Liver (tissue), 9 donors: ENCODE data around the gene SH3D21. TPM values are rescaled to one million over a fixed set of nuclear protein-coding genes. Genes with fewer than 3 reads are reported as not detected.
A peak's percentile ranks its signal among the peaks of the same experiment; 100 is the strongest.

ENCODE experiments used
- DNase-seq: peaks from one replicate; pipeline ENCODE4 v3.0.0-alpha.2; 2017; ENCODE audit warnings: low spot score
- H3K27ac ChIP-seq, 2 donors: one replicate each; pipeline ENCODE4 v1.7.0; 2013; ENCODE audit warnings: inconsistent platforms in 2 of 2, low read length in 2 of 2, control low read depth in 1 of 2, low read depth in 1 of 2, mild to moderate bottlenecking in 1 of 2
- H3K27me3 ChIP-seq, 4 donors: one replicate each; pipeline versions ENCODE4 v1.6.1 to v1.7.0; 2013; ENCODE audit warnings: low read length in 3 of 4, inconsistent platforms in 1 of 4, mild to moderate bottlenecking in 1 of 4, moderate library complexity in 1 of 4; ENCODE audit not compliant: control insufficient read depth in 4 of 4, insufficient read depth in 4 of 4
- H3K36me3 ChIP-seq, 4 donors: one replicate each; pipeline versions ENCODE4 v1.6.1 to v1.7.0; 2013; ENCODE audit warnings: low read length in 3 of 4, mild to moderate bottlenecking in 3 of 4, low read depth in 1 of 4, moderate library complexity in 1 of 4; ENCODE audit not compliant: control insufficient read depth in 4 of 4, insufficient read depth in 3 of 4
- H3K4me1 ChIP-seq, 4 donors: one replicate each; pipeline versions ENCODE4 v1.6.1 to v1.7.0; 2013; ENCODE audit warnings: low read length in 3 of 4, mild to moderate bottlenecking in 3 of 4, moderate library complexity in 1 of 4; ENCODE audit not compliant: control insufficient read depth in 4 of 4, insufficient read depth in 4 of 4
- H3K4me3 ChIP-seq, 3 donors: one replicate each; pipeline versions ENCODE4 v1.6.1 to v1.7.0; 2013; ENCODE audit warnings: low read length in 3 of 3, control low read depth in 1 of 3, low read depth in 1 of 3, mild to moderate bottlenecking in 1 of 3
- H3K9ac ChIP-seq, 2 donors: one replicate each; pipeline ENCODE4 v1.7.0; 2013; ENCODE audit warnings: low read length in 2 of 2, mild to moderate bottlenecking in 2 of 2, moderate library complexity in 2 of 2, control low read depth in 1 of 2, low read depth in 1 of 2
- H3K9me3 ChIP-seq, 4 donors: one replicate each; pipeline versions ENCODE4 v1.6.1 to v1.7.0; 2013; ENCODE audit warnings: low read length in 3 of 4; ENCODE audit not compliant: control insufficient read depth in 4 of 4
- EGR1 ChIP-seq, 2 donors: IDR thresholded peaks; 2 replicates each; pipeline ENCODE4 v1.6.1; 2016 to 2018; ENCODE audit warnings: antibody characterized with exemption in 2 of 2, low read depth in 2 of 2
- GABPA ChIP-seq, 2 donors: IDR thresholded peaks in 1 of 2; conservative IDR thresholded peaks in 1 of 2; 2 replicates each; pipeline ENCODE4 v1.6.1; 2016; ENCODE audit warnings: antibody characterized with exemption in 2 of 2, mild to moderate bottlenecking in 1 of 2, moderate library complexity in 1 of 2
- HNF4G ChIP-seq: IDR thresholded peaks from 2 replicates; pipeline ENCODE4 v1.6.1; 2016; ENCODE audit warnings: antibody characterized with exemption
- JUND ChIP-seq, 2 donors: IDR thresholded peaks; 2 replicates each; pipeline ENCODE4 v1.6.1; 2016; ENCODE audit warnings: antibody characterized with exemption in 2 of 2
- MAX ChIP-seq: IDR thresholded peaks from 2 replicates; pipeline ENCODE4 v1.6.1; 2016; ENCODE audit warnings: antibody characterized with exemption
- NR2F2 ChIP-seq: IDR thresholded peaks from 2 replicates; pipeline ENCODE4 v1.6.1; 2016; ENCODE audit warnings: antibody characterized with exemption
- REST ChIP-seq: IDR thresholded peaks from 2 replicates; pipeline ENCODE4 v1.6.1; 2016; ENCODE audit warnings: antibody characterized with exemption, mild to moderate bottlenecking
- RXRA ChIP-seq, 2 donors: IDR thresholded peaks; 2 replicates each; pipeline ENCODE4 v1.6.1; 2017 to 2018; ENCODE audit warnings: antibody characterized with exemption in 2 of 2, mild to moderate bottlenecking in 1 of 2
- SP1 ChIP-seq: IDR thresholded peaks from 2 replicates; pipeline ENCODE4 v1.6.1; 2018; ENCODE audit warnings: antibody characterized with exemption, mild to moderate bottlenecking
- TAF1 ChIP-seq: conservative IDR thresholded peaks from 2 replicates; pipeline ENCODE4 v1.6.1; 2016; ENCODE audit warnings: antibody characterized with exemption, mild to moderate bottlenecking
- ZBTB33 ChIP-seq: IDR thresholded peaks from 2 replicates; pipeline ENCODE4 v1.6.1; 2016; ENCODE audit warnings: antibody characterized with exemption
- WGBS: extraction: QIAGEN DNeasy Blood & Tissue Kit; methylation state at CpG from one replicate; pipeline ENCODE4 v1.1.7; 2013; 5-methylcytosine and 5-hydroxymethylcytosine counted together
- polyA plus RNA-seq, 2 donors: library from polyadenylated mRNA; stranded (reverse) in 1 of 2; unstranded in 1 of 2; fragments of 200-250 nt in 1 of 2; fragments of >200 nt in 1 of 2; fragmentation: Nextera tagmentation in 1 of 2; extraction: Ambion mirVana in 1 of 2; gene quantifications; one replicate each; pipeline versions ENCODE4 v1.2.1 to v1.2.3, GENCODE V29; 2013 to 2015
- total RNA-seq, 2 donors: library from RNA; depleted of rRNA; stranded (reverse); fragments of >200 nt; gene quantifications; one replicate each; pipeline ENCODE4 v1.2.3, GENCODE V29; 2014
- donor health status: healthy.
- donor health status: healthy.
- donor health status: healthy.
- donor health status: healthy.
- donor health status: healthy.

Gene SH3D21
- total and polyA plus RNA-seq, 4 donors = 0.29 to 1.0 (median 0.41) TPM

- Histone ChIP-seq H3K36me3 (no peaks in the 10 kb centered on the region), H3K4me1 (peaks cover 5 to 13% (median 7%) of the 10 kb centered on the region in 4 donors), H3K27me3 (no peaks in the 10 kb centered on the region), H3K9me3 (no peaks in the 10 kb centered on the region), H3K27ac (no peak overlapping the region), H3K4me3 (no peak overlapping the region), H3K9ac (no peak overlapping the region)
- WGBS = 92% methylated on average over 6 of the region's 6 CpGs
- TF ChIP-seq REST (no peak), SP1 (no peak), RXRA (IDR thresholded peaks at IDR 0.05) (no peak)
- DNase-seq = no peak
Measured at GRCh38 chr1:36328088-36328480, 21.9 kb downstream of the SH3D21 start.

GRCh38 chr1:36328713-36329112 is 22.5 kb downstream of the SH3D21 start:
- no peaks in the 10 kb centered on the region for H3K36me3 ChIP-seq
- no peaks in the 10 kb centered on the region for H3K27me3 ChIP-seq
- H3K4me3 ChIP-seq = no peak overlapping the region
- no peak for TF ChIP-seq TAF1
- TF ChIP-seq JUND (IDR thresholded peaks at IDR 0.05) = no peak
- no peak for TF ChIP-seq GABPA (IDR thresholded peaks at IDR 0.05 in 1 of 2, conservative IDR thresholded peaks at IDR 0.05 in 1 of 2)
- peak; percentile 30 for TF ChIP-seq NR2F2
- H3K9me3 ChIP-seq = no peaks in the 10 kb centered on the region
- no peak overlapping the region for H3K9ac ChIP-seq
- no peak overlapping the region for H3K27ac ChIP-seq
- DNase-seq = no peak
- whole genome bisulfite sequencing = 78% methylated on average over 6 of the region's 6 CpGs
- H3K4me1 ChIP-seq = peaks cover 4 to 8% (median 4%) of the 10 kb centered on the region in 4 donors

GRCh38 chr1:36329817-36330216 is 23.6 kb downstream of the SH3D21 start:
- no peak overlapping the region for H3K4me3 ChIP-seq
- no peak for TF ChIP-seq ZBTB33
- no peak for TF ChIP-seq JUND (IDR thresholded peaks at IDR 0.05)
- no peak for TF ChIP-seq HNF4G
- no peak for TF ChIP-seq NR2F2
- no peak for TF ChIP-seq EGR1 (IDR thresholded peaks at IDR 0.05; ENCODE audit: low read depth in 2 of 2)
- no peak for TF ChIP-seq MAX
- no peak for TF ChIP-seq TAF1
- H3K4me1 ChIP-seq = no peaks in the 10 kb centered on the region
- no peaks in the 10 kb centered on the region for H3K9me3 ChIP-seq
- no peaks in the 10 kb centered on the region for H3K27me3 ChIP-seq
- no peak overlapping the region for H3K9ac ChIP-seq
- no peak for DNase-seq
- no peak overlapping the region for H3K27ac ChIP-seq
- WGBS = 94% methylated on average over 9 of the region's 9 CpGs
- no peaks in the 10 kb centered on the region for H3K36me3 ChIP-seq
